Spleen (tissue), 11 donors: Measurements from ENCODE around the gene DYRK1B. TPM values are rescaled to one million over a fixed set of nuclear protein-coding genes. Genes with fewer than 3 reads are reported as not detected.

Source experiments
- DNase-seq: peaks from one replicate; pipeline ENCODE4 v3.0.0-alpha.2; 2020
- H3K27ac ChIP-seq, 8 donors: fragments of 200-600 bp; sonication (generic) in 7 of 8; 1 replicate in 4 of 8; 2 replicates in 4 of 8; pipeline versions ENCODE4 v1.5.0 to v1.8.0; 2016 to 2021; ENCODE audit warnings: inconsistent platforms in 4 of 8, mild to moderate bottlenecking in 4 of 8, moderate library complexity in 1 of 8
- H3K27me3 ChIP-seq, 7 donors: fragments of 200-600 bp; sonication (generic) in 6 of 7; replicated peaks in 1 of 7; 1 replicate in 4 of 7; 2 replicates in 3 of 7; pipeline versions ENCODE4 v1.5.0 to v1.8.0; 2016 to 2021; ENCODE audit warnings: inconsistent platforms in 3 of 7, mild to moderate bottlenecking in 1 of 7
- H3K36me3 ChIP-seq, 6 donors: fragments of 200-600 bp; sonication (generic) in 5 of 6; 1 replicate in 4 of 6; 2 replicates in 2 of 6; pipeline versions ENCODE4 v1.5.0 to v1.8.0; 2016 to 2021; ENCODE audit warnings: inconsistent platforms in 2 of 6
- H3K4me1 ChIP-seq, 6 donors: fragments of 200-600 bp; sonication (generic) in 5 of 6; 1 replicate in 3 of 6; 2 replicates in 3 of 6; pipeline versions ENCODE4 v1.5.0 to v1.8.0; 2016 to 2021; ENCODE audit warnings: inconsistent platforms in 3 of 6
- H3K4me3 ChIP-seq, 8 donors: fragments of 200-600 bp; sonication (generic) in 7 of 8; 1 replicate in 4 of 8; 2 replicates in 4 of 8; pipeline versions ENCODE4 v1.5.0 to v1.8.0; 2016 to 2021; ENCODE audit warnings: inconsistent platforms in 4 of 8, mild to moderate bottlenecking in 4 of 8, moderate library complexity in 2 of 8
- H3K9me3 ChIP-seq, 8 donors: fragments of 200-600 bp; sonication (generic) in 7 of 8; 1 replicate in 4 of 8; 2 replicates in 4 of 8; pipeline versions ENCODE4 v1.5.0 to v1.8.0; 2016 to 2021; ENCODE audit warnings: inconsistent platforms in 4 of 8
- POLR2A ChIP-seq, 3 donors: fragments of 450-650 bp; IDR thresholded peaks; one replicate each; pipeline ENCODE4 v1.5.1; 2017; ENCODE audit warnings: antibody characterized with exemption in 3 of 3, mild to moderate bottlenecking in 1 of 3
- POLR2AphosphoS5 ChIP-seq, 3 donors: sonication (generic); formaldehyde crosslinking; IDR thresholded peaks; one replicate each; pipeline ENCODE4 v1.5.1; 2017; ENCODE audit warnings: antibody characterized with exemption in 3 of 3
- WGBS, 5 donors: extraction: QIAGEN DNeasy Blood & Tissue Kit in 3 of 5; methylation state at CpG; one replicate each; pipeline versions ENCODE4 v1.1.5 to v1.1.7; 2013 to 2018; 5-methylcytosine and 5-hydroxymethylcytosine counted together
- intact Hi-C: fragments of 100-400 bp; cut with DNase I; formaldehyde crosslinking; loops from one replicate; pipeline ENCODE4 v1.15.0; 2023; ENCODE audit warnings: low total_unique reads
- polyA plus RNA-seq, 3 donors: library from polyadenylated mRNA; stranded (reverse); fragments of 200-250 nt; gene quantifications; one replicate each; pipeline ENCODE4 v1.2.1, GENCODE V29; 2013
- total RNA-seq, 7 donors: library from RNA; depleted of rRNA in 3 of 7; stranded (reverse); fragments of >200 nt in 3 of 7; fragmentation: NEBNext Ultra II Directional in 4 of 7; extraction: Animal tissue kit (Norgen Biotek cat#: 25700) in 4 of 7; gene quantifications; one replicate each; pipeline versions ENCODE4 v1.1.0 to v1.2.1, GENCODE V29; 2016 to 2021
- TF ChIP-seq, protein P1 (sequence below), 11 experiments: fragments of 200-600 bp in 7 of 11; fragments of 450-650 bp in 4 of 11; sonication (generic) in 4 of 11; IDR thresholded peaks in 8 of 11; conservative IDR thresholded peaks in 3 of 11; 1 replicate in 7 of 11; 2 replicates in 4 of 11; pipeline versions ENCODE4 v1.4.0 to v1.8.0; 2016 to 2021; ENCODE audit warnings: antibody characterized with exemption in 11 of 11, inconsistent platforms in 4 of 11, mild to moderate bottlenecking in 1 of 11
- donor health status: healthy with polysubstance abuse.
- donor health status: DM: no; HTN: no; CAD: no; lungs with moderate emphysema.
- donor health status: DM: no; HTN: no; CAD: no.
- donor health status: Bipolar disorder and iron deficiency.
- donor health status: healthy.
- donor health status: DM: no; HTN: no; CAD: no.
- donor health status: DM: yes; HTN: yes; CAD: no.

Gene DYRK1B
- total and polyA plus RNA-seq, 10 donors: 11.2 to 32.7 (median 18.5) TPM

DNA sequence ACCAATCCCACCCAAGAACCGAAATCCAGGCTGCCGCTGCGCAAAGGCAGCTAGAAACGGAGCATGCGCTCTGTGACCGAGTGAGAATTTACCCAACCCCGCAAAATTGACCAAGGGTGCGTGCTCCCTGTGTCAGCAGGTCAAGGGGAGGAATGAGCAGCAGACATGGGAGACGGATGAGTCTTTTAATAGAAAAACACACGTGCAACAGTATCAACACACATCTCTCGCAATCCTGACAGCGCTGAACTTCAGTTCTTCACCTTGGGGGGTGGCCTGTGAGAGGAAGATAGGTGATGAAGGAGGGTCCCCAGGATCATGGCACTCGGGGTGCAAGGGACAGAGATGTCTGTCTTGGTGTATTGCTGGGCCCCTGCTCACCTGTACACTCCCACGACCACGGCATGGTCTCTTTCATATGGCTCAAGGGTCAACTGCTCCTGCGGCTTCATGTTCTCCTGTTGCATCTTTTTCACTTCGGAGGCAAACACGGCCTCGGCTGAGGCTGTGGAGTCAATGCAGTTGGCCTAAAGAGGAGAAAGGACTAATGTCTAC is 402 bp upstream of the DYRK1B start:
- Histone ChIP-seq H3K36me3 (peaks cover 0 to 76% (median 62%) of the 10 kb centered on the region in 6 donors), H3K9me3 (no peaks in the 10 kb centered on the region), H3K27ac (peak overlapping the region; percentile 61 to 93 (median 90)), H3K4me3 (peak overlapping the region in 7 of 8 donors; percentile 100), H3K4me1 (peaks cover 10 to 46% (median 25%) of the 10 kb centered on the region in 6 donors), H3K27me3 (no peaks in the 10 kb centered on the region)
- intact Hi-C loops: no loop called here
- DNase-seq: peak; percentile 80
- TF ChIP-seq, protein P1, sequence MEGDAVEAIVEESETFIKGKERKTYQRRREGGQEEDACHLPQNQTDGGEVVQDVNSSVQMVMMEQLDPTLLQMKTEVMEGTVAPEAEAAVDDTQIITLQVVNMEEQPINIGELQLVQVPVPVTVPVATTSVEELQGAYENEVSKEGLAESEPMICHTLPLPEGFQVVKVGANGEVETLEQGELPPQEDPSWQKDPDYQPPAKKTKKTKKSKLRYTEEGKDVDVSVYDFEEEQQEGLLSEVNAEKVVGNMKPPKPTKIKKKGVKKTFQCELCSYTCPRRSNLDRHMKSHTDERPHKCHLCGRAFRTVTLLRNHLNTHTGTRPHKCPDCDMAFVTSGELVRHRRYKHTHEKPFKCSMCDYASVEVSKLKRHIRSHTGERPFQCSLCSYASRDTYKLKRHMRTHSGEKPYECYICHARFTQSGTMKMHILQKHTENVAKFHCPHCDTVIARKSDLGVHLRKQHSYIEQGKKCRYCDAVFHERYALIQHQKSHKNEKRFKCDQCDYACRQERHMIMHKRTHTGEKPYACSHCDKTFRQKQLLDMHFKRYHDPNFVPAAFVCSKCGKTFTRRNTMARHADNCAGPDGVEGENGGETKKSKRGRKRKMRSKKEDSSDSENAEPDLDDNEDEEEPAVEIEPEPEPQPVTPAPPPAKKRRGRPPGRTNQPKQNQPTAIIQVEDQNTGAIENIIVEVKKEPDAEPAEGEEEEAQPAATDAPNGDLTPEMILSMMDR (IDR thresholded peaks at IDR 0.05 in 8 of 11, conservative IDR thresholded peaks at IDR 0.05 in 3 of 11): no peak
- TF ChIP-seq POLR2AphosphoS5 (IDR thresholded peaks at IDR 0.05) (peak in 1 of 3 donors; percentile 1), POLR2A (IDR thresholded peaks at IDR 0.05) (no peak)
- WGBS, 5 donors: 46 to 49% (median 48%) methylated on average over 19 of the region's 19 CpGs

DNA sequence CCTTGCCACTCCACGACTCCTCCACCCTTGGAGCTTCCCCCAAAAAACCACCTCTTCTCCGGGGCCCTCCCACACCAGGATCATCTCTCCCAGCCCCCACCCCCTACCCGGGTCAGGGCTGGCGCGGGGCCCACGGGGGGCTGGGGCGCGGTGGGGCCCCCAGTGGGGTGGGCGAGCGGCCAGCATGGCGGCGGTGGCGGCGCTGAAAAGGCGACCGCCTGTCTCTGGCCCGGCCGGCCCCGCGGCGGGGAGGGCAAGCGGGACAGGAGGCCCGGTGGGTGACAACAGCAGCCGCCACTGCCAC is 850 bp downstream of the DYRK1B start:
- 1 to 4% (median 1%) methylated on average over 15 to 24 of the region's 24 CpGs for WGBS, 5 donors
- no peaks in the 10 kb centered on the region for H3K9me3 ChIP-seq
- no peak for DNase-seq
- peaks cover 10 to 59% (median 29%) of the 10 kb centered on the region in 6 donors for H3K4me1 ChIP-seq
- H3K4me3 ChIP-seq: peak overlapping the region; percentile 99 to 100 (median 100)
- TF ChIP-seq POLR2A (IDR thresholded peaks at IDR 0.05) (no peak), POLR2AphosphoS5 (IDR thresholded peaks at IDR 0.05) (no peak)
- TF ChIP-seq, protein P1 (IDR thresholded peaks at IDR 0.05 in 8 of 11, conservative IDR thresholded peaks at IDR 0.05 in 3 of 11): no peak
- no peaks in the 10 kb centered on the region for H3K27me3 ChIP-seq
- peak overlapping the region; percentile 69 to 93 (median 90) for H3K27ac ChIP-seq
- intact Hi-C loops: no loop called here
- peaks cover 0 to 76% (median 57%) of the 10 kb centered on the region in 6 donors for H3K36me3 ChIP-seq

DNA sequence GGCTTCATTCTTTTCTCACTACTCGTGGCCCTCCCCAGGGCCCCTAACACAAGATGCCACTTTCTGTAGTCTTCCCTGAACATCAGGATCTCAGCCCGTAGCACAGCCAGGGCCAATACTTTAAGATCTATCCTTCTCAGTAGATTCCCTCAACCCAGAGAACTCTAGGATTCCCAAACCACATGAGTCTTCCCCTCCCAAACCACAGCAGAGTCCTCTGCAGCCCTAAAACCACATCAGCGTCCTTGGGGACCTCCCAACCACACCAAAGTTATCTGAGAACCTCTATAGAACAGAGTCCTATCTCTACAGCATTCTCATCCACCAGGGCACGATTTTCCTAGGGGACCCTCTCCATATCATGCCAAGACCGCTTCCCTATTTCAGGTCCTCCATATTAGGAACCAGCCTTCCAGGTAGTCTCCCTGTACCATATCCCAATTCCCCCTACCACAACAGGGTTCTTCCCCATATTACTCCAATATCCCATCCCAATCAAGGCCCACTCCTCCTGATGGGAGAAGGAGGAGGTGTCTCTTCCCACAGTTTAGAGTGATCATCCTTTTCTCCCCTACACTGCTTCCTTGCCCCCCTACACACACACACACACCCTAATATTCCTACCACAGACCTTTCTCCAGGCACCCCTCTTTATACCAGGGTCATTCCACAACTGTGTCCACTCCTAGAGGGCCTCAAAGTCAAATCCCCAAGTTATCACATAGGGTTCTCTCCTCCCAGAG is 1.4 kb downstream of the DYRK1B start:
- H3K36me3 ChIP-seq: peaks cover 0 to 76% (median 57%) of the 10 kb centered on the region in 6 donors
- H3K27ac ChIP-seq: peak overlapping the region in 7 of 8 donors; percentile 69 to 93 (median 92)
- 46 to 53% (median 48%) methylated on average over 5 of the region's 5 CpGs for WGBS, 5 donors
- no peaks in the 10 kb centered on the region for H3K27me3 ChIP-seq
- no peak for DNase-seq
- intact Hi-C loops: no loop called here
- H3K4me1 ChIP-seq: peaks cover 10 to 65% (median 29%) of the 10 kb centered on the region in 6 donors
- H3K9me3 ChIP-seq: no peaks in the 10 kb centered on the region
- H3K4me3 ChIP-seq: peak overlapping the region; percentile 99 to 100 (median 100)
- TF ChIP-seq, protein P1 (IDR thresholded peaks at IDR 0.05 in 8 of 11, conservative IDR thresholded peaks at IDR 0.05 in 3 of 11): no peak
- TF ChIP-seq POLR2AphosphoS5 (IDR thresholded peaks at IDR 0.05) (no peak), POLR2A (IDR thresholded peaks at IDR 0.05) (no peak)

DNA sequence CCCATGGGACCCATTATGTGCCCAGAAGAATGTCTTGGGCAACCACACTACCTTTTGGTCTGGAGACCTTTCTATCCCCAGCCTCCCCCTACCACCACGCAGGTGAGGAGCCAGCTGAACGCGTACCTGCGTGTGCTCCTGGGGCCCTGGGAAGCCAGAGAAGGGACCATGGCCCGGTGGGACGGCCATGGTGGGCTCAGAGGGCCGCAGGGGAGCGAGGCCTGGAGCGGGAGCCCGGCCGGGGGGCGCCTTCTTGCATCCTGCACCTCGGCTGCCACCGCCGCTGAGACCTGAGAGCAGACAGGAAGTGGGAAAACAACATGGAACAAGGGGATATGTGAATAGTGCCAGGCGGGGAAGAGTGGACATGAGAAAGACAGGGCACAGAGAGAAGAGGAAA is 2.3 kb downstream of the DYRK1B start:
- Histone ChIP-seq H3K36me3 (peaks cover 0 to 76% (median 56%) of the 10 kb centered on the region in 6 donors), H3K9me3 (no peaks in the 10 kb centered on the region), H3K4me1 (peaks cover 10 to 69% (median 29%) of the 10 kb centered on the region in 6 donors), H3K4me3 (no peak overlapping the region), H3K27me3 (no peaks in the 10 kb centered on the region), H3K27ac (peak overlapping the region in 4 of 8 donors; percentile 30 to 93 (median 66))
- DNase-seq: peak; percentile 78
- intact Hi-C loops: no loop called here
- 92 to 97% (median 93%) methylated on average over 16 of the region's 16 CpGs for WGBS, 5 donors
- TF ChIP-seq POLR2A (IDR thresholded peaks at IDR 0.05) (no peak), POLR2AphosphoS5 (IDR thresholded peaks at IDR 0.05) (no peak)
- TF ChIP-seq, protein P1 (IDR thresholded peaks at IDR 0.05 in 8 of 11, conservative IDR thresholded peaks at IDR 0.05 in 3 of 11): no peak
